ENCODE data around the gene CYTH2. TPM values are rescaled to one million over a fixed set of nuclear protein-coding genes. Genes with fewer than 3 reads are reported as not detected.

The CYTH2 gene
- total and polyA plus RNA-seq, 2 donors: 32.0 to 42.4 TPM

- H3K27me3 ChIP-seq (ENCODE audit: control insufficient read depth in 2 of 2, insufficient read depth in 1 of 2, low read length in 1 of 2): no peaks in the 10 kb centered on the region
- peaks cover 0 to 6% of the 10 kb centered on the region in 2 donors for H3K9me3 ChIP-seq (ENCODE audit: control insufficient read depth in 2 of 2, insufficient read depth in 1 of 2, low read length in 1 of 2)
- no peak for DNase-seq (ENCODE audit: low read depth in 6 of 9, low spot score in 9 of 9)
- H3K27ac ChIP-seq (ENCODE audit: low read depth in 1 of 2, low read length in 1 of 2): no peak overlapping the region
- peaks cover 66% of the 10 kb centered on the region in 2 donors for H3K36me3 ChIP-seq (ENCODE audit: control insufficient read depth in 2 of 2, insufficient read depth in 2 of 2, low read length in 1 of 2)
- H3K4me3 ChIP-seq (ENCODE audit: low read length in 2 of 2): no peak overlapping the region
- H3K4me1 ChIP-seq (ENCODE audit: control insufficient read depth in 2 of 2, insufficient read depth in 2 of 2, low read length in 2 of 2): peaks cover 36 to 48% of the 10 kb centered on the region in 2 donors
- 94% methylated on average over 4 of the region's 4 CpGs for WGBS
These were observed 2.7 kb downstream of the CYTH2 start for GRCh38 chr19:48471836-48472235.

GRCh38 chr19:48473161-48473966 lies 4.2 kb downstream of the CYTH2 start:
- peaks cover 0 to 6% of the 10 kb centered on the region in 2 donors for H3K9me3 ChIP-seq (ENCODE audit: control insufficient read depth in 2 of 2, insufficient read depth in 1 of 2, low read length in 1 of 2)
- WGBS: 97% methylated on average over 14 of the region's 14 CpGs
- H3K27me3 ChIP-seq (ENCODE audit: control insufficient read depth in 2 of 2, insufficient read depth in 1 of 2, low read length in 1 of 2): no peaks in the 10 kb centered on the region
- no peak overlapping the region for H3K27ac ChIP-seq (ENCODE audit: low read depth in 1 of 2, low read length in 1 of 2)
- peaks cover 81% of the 10 kb centered on the region in 2 donors for H3K36me3 ChIP-seq (ENCODE audit: control insufficient read depth in 2 of 2, insufficient read depth in 2 of 2, low read length in 1 of 2)
- peaks cover 33 to 45% of the 10 kb centered on the region in 2 donors for H3K4me1 ChIP-seq (ENCODE audit: control insufficient read depth in 2 of 2, insufficient read depth in 2 of 2, low read length in 2 of 2)
- DNase-seq (ENCODE audit: low read depth in 6 of 9, low spot score in 9 of 9): no peak
- H3K4me3 ChIP-seq (ENCODE audit: low read length in 2 of 2): no peak overlapping the region

GRCh38 chr19:48474084-48474592 lies 5.0 kb downstream of the CYTH2 start:
- peaks cover 0 to 6% of the 10 kb centered on the region in 2 donors for H3K9me3 ChIP-seq (ENCODE audit: control insufficient read depth in 2 of 2, insufficient read depth in 1 of 2, low read length in 1 of 2)
- WGBS: 98% methylated on average over 16 of the region's 16 CpGs
- H3K36me3 ChIP-seq (ENCODE audit: control insufficient read depth in 2 of 2, insufficient read depth in 2 of 2, low read length in 1 of 2): peaks cover 87 to 88% of the 10 kb centered on the region in 2 donors
- H3K27ac ChIP-seq (ENCODE audit: low read depth in 1 of 2, low read length in 1 of 2): no peak overlapping the region
- peaks cover 31 to 43% of the 10 kb centered on the region in 2 donors for H3K4me1 ChIP-seq (ENCODE audit: control insufficient read depth in 2 of 2, insufficient read depth in 2 of 2, low read length in 2 of 2)
- H3K27me3 ChIP-seq (ENCODE audit: control insufficient read depth in 2 of 2, insufficient read depth in 1 of 2, low read length in 1 of 2): no peaks in the 10 kb centered on the region
- H3K4me3 ChIP-seq (ENCODE audit: low read length in 2 of 2): no peak overlapping the region
- no peak for DNase-seq (ENCODE audit: low read depth in 6 of 9, low spot score in 9 of 9)

- peak in 4 of 9 donors; percentile 36 to 75 (median 51) for DNase-seq (ENCODE audit: low read depth in 6 of 9, low spot score in 9 of 9)
- Histone ChIP-seq H3K27ac (ENCODE audit: low read depth in 1 of 2, low read length in 1 of 2) (peak overlapping the region in 1 of 2 donors; percentile 41), H3K4me3 (ENCODE audit: low read length in 2 of 2) (no peak overlapping the region), H3K27me3 (ENCODE audit: control insufficient read depth in 2 of 2, insufficient read depth in 1 of 2, low read length in 1 of 2) (no peaks in the 10 kb centered on the region), H3K4me1 (ENCODE audit: control insufficient read depth in 2 of 2, insufficient read depth in 2 of 2, low read length in 2 of 2) (peaks cover 28 to 44% of the 10 kb centered on the region in 2 donors), H3K9me3 (ENCODE audit: control insufficient read depth in 2 of 2, insufficient read depth in 1 of 2, low read length in 1 of 2) (peaks cover 0 to 6% of the 10 kb centered on the region in 2 donors), H3K36me3 (ENCODE audit: control insufficient read depth in 2 of 2, insufficient read depth in 2 of 2, low read length in 1 of 2) (peaks cover 92% of the 10 kb centered on the region in 2 donors)
- 63% methylated on average over 17 of the region's 17 CpGs for WGBS
These were observed 6.3 kb downstream of the CYTH2 start for GRCh38 chr19:48475369-48476068.

- peak overlapping the region in 1 of 2 donors; percentile 33 for H3K27ac ChIP-seq (ENCODE audit: low read depth in 1 of 2, low read length in 1 of 2)
- peaks cover 0 to 6% of the 10 kb centered on the region in 2 donors for H3K9me3 ChIP-seq (ENCODE audit: control insufficient read depth in 2 of 2, insufficient read depth in 1 of 2, low read length in 1 of 2)
- DNase-seq (ENCODE audit: low read depth in 6 of 9, low spot score in 9 of 9): no peak
- no peaks in the 10 kb centered on the region for H3K27me3 ChIP-seq (ENCODE audit: control insufficient read depth in 2 of 2, insufficient read depth in 1 of 2, low read length in 1 of 2)
- peaks cover 85 to 86% of the 10 kb centered on the region in 2 donors for H3K36me3 ChIP-seq (ENCODE audit: control insufficient read depth in 2 of 2, insufficient read depth in 2 of 2, low read length in 1 of 2)
- peaks cover 30 to 46% of the 10 kb centered on the region in 2 donors for H3K4me1 ChIP-seq (ENCODE audit: control insufficient read depth in 2 of 2, insufficient read depth in 2 of 2, low read length in 2 of 2)
- WGBS: 97% methylated on average over 9 of the region's 9 CpGs
- no peak overlapping the region for H3K4me3 ChIP-seq (ENCODE audit: low read length in 2 of 2)
These were observed 7.0 kb downstream of the CYTH2 start for GRCh38 chr19:48476176-48476575.

GRCh38 chr19:48477067-48477685 lies 8.0 kb downstream of the CYTH2 start:
- H3K27ac ChIP-seq (ENCODE audit: low read depth in 1 of 2, low read length in 1 of 2): no peak overlapping the region
- no peak overlapping the region for H3K4me3 ChIP-seq (ENCODE audit: low read length in 2 of 2)
- peaks cover 33 to 56% of the 10 kb centered on the region in 2 donors for H3K4me1 ChIP-seq (ENCODE audit: control insufficient read depth in 2 of 2, insufficient read depth in 2 of 2, low read length in 2 of 2)
- 96% methylated on average over 10 of the region's 10 CpGs for WGBS
- no peaks in the 10 kb centered on the region for H3K27me3 ChIP-seq (ENCODE audit: control insufficient read depth in 2 of 2, insufficient read depth in 1 of 2, low read length in 1 of 2)
- peaks cover 75 to 76% of the 10 kb centered on the region in 2 donors for H3K36me3 ChIP-seq (ENCODE audit: control insufficient read depth in 2 of 2, insufficient read depth in 2 of 2, low read length in 1 of 2)
- peaks cover 0 to 6% of the 10 kb centered on the region in 2 donors for H3K9me3 ChIP-seq (ENCODE audit: control insufficient read depth in 2 of 2, insufficient read depth in 1 of 2, low read length in 1 of 2)
- DNase-seq (ENCODE audit: low read depth in 6 of 9, low spot score in 9 of 9): no peak

- no peak for DNase-seq (ENCODE audit: low read depth in 6 of 9, low spot score in 9 of 9)
- WGBS: 95% methylated on average over 22 of the region's 22 CpGs
These were observed 8.6 kb downstream of the CYTH2 start for GRCh38 chr19:48477698-48478338.

GRCh38 chr19:48478339-48479256 lies 9.4 kb downstream of the CYTH2 start:
- Histone ChIP-seq H3K36me3 (ENCODE audit: control insufficient read depth in 2 of 2, insufficient read depth in 2 of 2, low read length in 1 of 2) (peaks cover 61% of the 10 kb centered on the region in 2 donors), H3K4me3 (ENCODE audit: low read length in 2 of 2) (no peak overlapping the region), H3K4me1 (ENCODE audit: control insufficient read depth in 2 of 2, insufficient read depth in 2 of 2, low read length in 2 of 2) (peaks cover 33 to 54% of the 10 kb centered on the region in 2 donors), H3K9me3 (ENCODE audit: control insufficient read depth in 2 of 2, insufficient read depth in 1 of 2, low read length in 1 of 2) (peaks cover 0 to 6% of the 10 kb centered on the region in 2 donors), H3K27me3 (ENCODE audit: control insufficient read depth in 2 of 2, insufficient read depth in 1 of 2, low read length in 1 of 2) (no peaks in the 10 kb centered on the region), H3K27ac (ENCODE audit: low read depth in 1 of 2, low read length in 1 of 2) (no peak overlapping the region)
- WGBS: 94% methylated on average over 29 of the region's 29 CpGs
- no peak for DNase-seq (ENCODE audit: low read depth in 6 of 9, low spot score in 9 of 9)

More at GRCh38 chr19:48477698-48478338, 8.6 kb downstream of the CYTH2 start:
- Histone ChIP-seq H3K27ac (ENCODE audit: low read depth in 1 of 2, low read length in 1 of 2) (no peak overlapping the region), H3K4me1 (ENCODE audit: control insufficient read depth in 2 of 2, insufficient read depth in 2 of 2, low read length in 2 of 2) (peaks cover 33 to 56% of the 10 kb centered on the region in 2 donors), H3K9me3 (ENCODE audit: control insufficient read depth in 2 of 2, insufficient read depth in 1 of 2, low read length in 1 of 2) (peaks cover 0 to 6% of the 10 kb centered on the region in 2 donors), H3K36me3 (ENCODE audit: control insufficient read depth in 2 of 2, insufficient read depth in 2 of 2, low read length in 1 of 2) (peaks cover 69% of the 10 kb centered on the region in 2 donors), H3K27me3 (ENCODE audit: control insufficient read depth in 2 of 2, insufficient read depth in 1 of 2, low read length in 1 of 2) (no peaks in the 10 kb centered on the region), H3K4me3 (ENCODE audit: low read length in 2 of 2) (no peak overlapping the region)

Measured in thymus (tissue), 11 donors.